GM19351 (cell line): ENCODE measurements around the gene DAPK1.

ENCODE experiments used
- ATAC-seq: cut with Tn5 transposase; IDR thresholded peaks from one replicate; pipeline ENCODE4 v1.9.1; 2021; ENCODE audit warnings: mild to moderate bottlenecking, moderate library complexity; ENCODE audit not compliant: unreplicated experiment

Gene DAPK1

GRCh38 chr9:87516222-87516925 lies 18.7 kb downstream of the DAPK1 start:
- ATAC-seq: no peak

- ATAC-seq: no peak
Measured at GRCh38 chr9:87516926-87517290, 19.2 kb downstream of the DAPK1 start.

- ATAC-seq: no peak
Measured at GRCh38 chr9:87517732-87518131, 20.1 kb downstream of the DAPK1 start.

GRCh38 chr9:87518702-87519335 lies 21.2 kb downstream of the DAPK1 start:
- ATAC-seq: no peak

- ATAC-seq: no peak
Measured at GRCh38 chr9:87519461-87519860, 21.8 kb downstream of the DAPK1 start.

- no peak for ATAC-seq
Measured at GRCh38 chr9:87520172-87520683, 22.6 kb downstream of the DAPK1 start.

GRCh38 chr9:87521834-87522233 lies 24.2 kb downstream of the DAPK1 start:
- ATAC-seq: no peak

GRCh38 chr9:87524061-87524460 lies 26.4 kb downstream of the DAPK1 start:
- no peak for ATAC-seq

- no peak for ATAC-seq
Measured at GRCh38 chr9:87525546-87526303, 28.1 kb downstream of the DAPK1 start.

- ATAC-seq: no peak
Measured at GRCh38 chr9:87527211-87527916, 29.7 kb downstream of the DAPK1 start.

GRCh38 chr9:87528969-87529368 lies 31.3 kb downstream of the DAPK1 start:
- no peak for ATAC-seq

- no peak for ATAC-seq
Measured at GRCh38 chr9:87529671-87530070, 32.0 kb downstream of the DAPK1 start.

GRCh38 chr9:87530716-87531115 lies 33.0 kb downstream of the DAPK1 start:
- no peak for ATAC-seq

- no peak for ATAC-seq
Measured at GRCh38 chr9:87531370-87532295, 34.0 kb downstream of the DAPK1 start.

- ATAC-seq: no peak
Measured at GRCh38 chr9:87533271-87533670, 35.6 kb downstream of the DAPK1 start.

- no peak for ATAC-seq
Measured at GRCh38 chr9:87534036-87534435, 36.4 kb downstream of the DAPK1 start.

GRCh38 chr9:87534957-87535356 lies 37.3 kb downstream of the DAPK1 start:
- no peak for ATAC-seq

- peak; percentile 70 for ATAC-seq
Measured at GRCh38 chr9:87535817-87536539, 38.3 kb downstream of the DAPK1 start.

GRCh38 chr9:87537625-87538024 lies 40.0 kb downstream of the DAPK1 start:
- no peak for ATAC-seq
